A673 (cell line): ENCODE data around the gene TC2N.

ENCODE experiments used
- EZH2 ChIP-seq: fragments of 200-600 bp; sonication (generic); IDR thresholded peaks from 2 replicates; pipeline ENCODE4 v1.6.1; 2017; ENCODE audit warnings: borderline replicate concordance, low read depth, mild to moderate bottlenecking, mixed read lengths, antibody characterized with exemption, low read length; ENCODE audit not compliant: poor library complexity, severe bottlenecking
- TF ChIP-seq, protein P1 (sequence below): fragments of 300-800, 200-600 bp; sonication (generic); conservative IDR thresholded peaks from 2 replicates; pipeline ENCODE4 v1.5.1; 2017; ENCODE audit warnings: low read depth, mild to moderate bottlenecking, antibody characterized with exemption, low read length, moderate library complexity, mixed read lengths

GRCh38 chr14:91830777-91831176, 36.6 kb downstream of the TC2N start:
- TF ChIP-seq, protein P1, sequence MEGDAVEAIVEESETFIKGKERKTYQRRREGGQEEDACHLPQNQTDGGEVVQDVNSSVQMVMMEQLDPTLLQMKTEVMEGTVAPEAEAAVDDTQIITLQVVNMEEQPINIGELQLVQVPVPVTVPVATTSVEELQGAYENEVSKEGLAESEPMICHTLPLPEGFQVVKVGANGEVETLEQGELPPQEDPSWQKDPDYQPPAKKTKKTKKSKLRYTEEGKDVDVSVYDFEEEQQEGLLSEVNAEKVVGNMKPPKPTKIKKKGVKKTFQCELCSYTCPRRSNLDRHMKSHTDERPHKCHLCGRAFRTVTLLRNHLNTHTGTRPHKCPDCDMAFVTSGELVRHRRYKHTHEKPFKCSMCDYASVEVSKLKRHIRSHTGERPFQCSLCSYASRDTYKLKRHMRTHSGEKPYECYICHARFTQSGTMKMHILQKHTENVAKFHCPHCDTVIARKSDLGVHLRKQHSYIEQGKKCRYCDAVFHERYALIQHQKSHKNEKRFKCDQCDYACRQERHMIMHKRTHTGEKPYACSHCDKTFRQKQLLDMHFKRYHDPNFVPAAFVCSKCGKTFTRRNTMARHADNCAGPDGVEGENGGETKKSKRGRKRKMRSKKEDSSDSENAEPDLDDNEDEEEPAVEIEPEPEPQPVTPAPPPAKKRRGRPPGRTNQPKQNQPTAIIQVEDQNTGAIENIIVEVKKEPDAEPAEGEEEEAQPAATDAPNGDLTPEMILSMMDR = no peak
- no peak for TF ChIP-seq EZH2
